ENCODE measurements around the gene SFXN3. TPM values are rescaled to one million over a fixed set of nuclear protein-coding genes. Genes with fewer than 3 reads are reported as not detected.

The SFXN3 gene
- total and polyA plus RNA-seq, 5 experiments from 2014 or later: 9.9 to 66.9 (median 11.5) TPM

DNA sequence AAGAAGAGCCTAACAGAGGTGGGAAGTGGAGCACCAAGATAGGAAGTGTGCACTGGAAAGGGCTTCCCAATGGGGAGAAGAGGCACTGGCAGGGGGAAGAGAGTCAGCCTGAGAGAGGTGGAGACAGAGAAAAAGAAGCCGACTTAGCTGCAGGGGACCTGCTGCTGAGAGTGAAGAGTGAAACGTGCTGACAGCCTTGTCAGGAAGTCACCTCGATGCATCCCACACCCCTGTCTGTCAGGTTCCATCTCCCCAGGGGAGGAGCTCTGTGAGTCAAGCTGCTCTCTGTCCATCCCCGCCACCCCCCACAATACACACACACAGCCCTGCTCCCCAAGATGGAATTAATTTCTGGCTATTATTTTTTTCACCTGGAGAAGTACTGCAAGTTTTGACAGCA is 44.7 kb downstream of the SFXN3 start:
- Mint-ChIP-seq H3K9me3 (peaks cover 0 to under 1% (median 0%) of the 10 kb centered on the region in 9 donors), H3K4me3 (no peak overlapping the region), H3K4me1 (peaks cover 0 to 19% (median 1%) of the 10 kb centered on the region in 4 donors), H3K36me3 (peaks cover 0 to 2% (median 0%) of the 10 kb centered on the region in 3 donors), H3K27me3 (peaks cover 33 to 83% (median 57%) of the 10 kb centered on the region in 5 donors), H3K27ac (peak overlapping the region in 1 of 10 donors; percentile 44)
- DNase-seq (peak in 1 of 10 donors; percentile 26), ATAC-seq (no peak)
- POLR2A ChIA-PET: no interaction called here

DNA sequence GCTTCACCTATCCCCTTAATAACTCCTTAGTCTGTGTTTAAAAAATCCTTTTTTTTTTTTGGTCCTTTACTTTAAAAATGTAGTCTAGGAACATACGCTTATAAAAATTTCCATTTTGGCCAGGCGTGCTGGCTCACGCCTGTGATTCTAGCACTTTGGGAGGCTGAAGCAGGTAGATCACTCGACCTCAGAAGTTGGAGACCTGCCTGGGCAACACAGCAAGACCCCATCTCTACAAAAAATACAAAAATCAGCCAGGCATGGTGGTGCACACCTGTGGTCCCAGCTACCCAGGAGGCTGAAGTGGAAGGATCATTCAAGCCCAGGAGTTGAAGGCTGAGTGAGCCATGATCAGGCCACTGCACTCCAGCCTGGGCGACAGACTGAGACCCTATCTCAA is 45.6 kb downstream of the SFXN3 start:
- Mint-ChIP-seq H3K4me3 (no peak overlapping the region), H3K4me1 (peaks cover 0 to 14% (median under 1%) of the 10 kb centered on the region in 4 donors), H3K36me3 (peaks cover 0 to 2% (median 0%) of the 10 kb centered on the region in 3 donors), H3K9me3 (peaks cover 0 to 2% (median 0%) of the 10 kb centered on the region in 9 donors), H3K27me3 (peaks cover 33 to 85% (median 62%) of the 10 kb centered on the region in 5 donors), H3K27ac (no peak overlapping the region)
- DNase-seq (no peak), ATAC-seq (no peak)
- POLR2A ChIA-PET: no interaction called here

DNA sequence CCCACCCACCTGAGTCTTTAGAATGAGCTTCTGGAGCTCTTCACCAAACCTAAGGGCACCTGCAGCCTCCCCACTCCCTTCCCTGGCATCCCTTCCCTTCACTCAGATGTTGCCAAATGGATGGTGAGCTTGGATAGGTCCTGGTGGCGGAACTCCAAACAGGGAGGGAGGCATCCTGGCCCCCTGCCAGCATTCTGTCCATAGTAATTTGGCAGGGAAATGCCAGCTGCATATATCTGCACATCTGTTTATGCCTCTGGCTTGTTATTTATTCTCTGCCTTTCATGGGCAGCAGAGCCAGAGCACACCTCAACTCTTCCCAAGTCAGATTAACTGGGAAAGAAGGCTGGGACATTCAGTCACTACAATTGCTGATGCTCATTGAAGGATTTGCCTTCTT is 48.8 kb downstream of the SFXN3 start:
- DNase-seq: no peak
- peak overlapping the region in 2 of 10 donors; percentile 33 to 68 for H3K27ac Mint-ChIP-seq
- no peaks in the 10 kb centered on the region for H3K36me3 Mint-ChIP-seq
- H3K9me3 Mint-ChIP-seq: peaks cover 0 to 2% (median 0%) of the 10 kb centered on the region in 9 donors
- ATAC-seq: no peak
- peaks cover 0 to 1% (median 0%) of the 10 kb centered on the region in 4 donors for H3K4me1 Mint-ChIP-seq
- peaks cover 21 to 75% (median 52%) of the 10 kb centered on the region in 5 donors for H3K27me3 Mint-ChIP-seq
- no peak overlapping the region for H3K4me3 Mint-ChIP-seq
- POLR2A ChIA-PET: no interaction called here

DNA sequence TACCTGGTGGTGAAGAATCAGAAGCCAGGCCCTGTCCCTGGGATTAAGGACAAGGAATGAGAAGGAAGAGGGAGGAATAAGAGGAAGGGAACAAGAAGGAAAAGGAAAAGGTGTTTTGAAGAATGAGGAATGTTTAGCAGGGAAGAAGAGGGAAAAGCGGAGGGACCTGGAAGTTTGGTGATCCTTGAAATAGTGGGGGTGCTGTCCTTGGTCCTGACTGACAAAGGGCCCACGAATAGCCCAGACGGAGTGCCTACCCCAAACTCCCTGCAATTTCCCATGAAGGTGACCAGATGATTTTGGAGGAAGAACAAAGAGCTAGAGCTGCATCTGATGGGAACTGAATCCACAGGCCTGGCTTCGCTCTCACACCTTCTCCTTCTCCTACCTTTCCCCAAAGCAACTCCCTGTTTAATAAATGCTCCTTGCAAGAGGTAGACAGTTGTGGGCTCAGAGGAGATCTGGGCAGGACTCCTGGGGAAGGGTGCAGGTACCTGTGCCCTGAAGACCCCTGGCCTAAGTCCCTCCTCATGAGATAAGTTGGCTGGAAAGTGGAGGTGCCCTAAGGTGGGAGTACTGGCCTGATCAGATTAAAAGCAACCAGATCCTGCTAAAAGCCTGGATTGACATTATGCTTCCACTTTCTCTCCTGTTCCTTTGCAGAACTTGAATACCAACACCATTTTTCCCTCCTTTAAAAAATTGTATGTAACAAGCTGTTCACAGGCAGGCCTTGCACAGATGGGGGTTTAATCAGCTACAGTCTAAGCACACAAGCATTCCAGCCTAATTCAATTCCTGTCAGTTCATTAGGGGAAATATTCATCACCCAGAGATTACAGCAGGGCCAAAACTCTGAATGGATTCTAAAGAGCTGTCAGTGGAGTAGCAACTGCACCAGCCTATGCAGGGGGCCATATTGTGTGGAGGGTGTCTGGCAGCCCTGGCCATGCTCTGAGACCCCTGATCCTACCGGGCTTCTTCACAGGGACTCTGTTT is 50.2 kb downstream of the SFXN3 start:
- no peak for DNase-seq
- ATAC-seq: no peak
- Mint-ChIP-seq H3K4me1 (peaks cover 0 to 1% (median 0%) of the 10 kb centered on the region in 4 donors), H3K27ac (no peak overlapping the region), H3K4me3 (no peak overlapping the region), H3K9me3 (peaks cover 0 to 2% (median 0%) of the 10 kb centered on the region in 9 donors), H3K27me3 (peaks cover 16 to 73% (median 47%) of the 10 kb centered on the region in 5 donors), H3K36me3 (no peaks in the 10 kb centered on the region)
- POLR2A ChIA-PET: no interaction called here

DNA sequence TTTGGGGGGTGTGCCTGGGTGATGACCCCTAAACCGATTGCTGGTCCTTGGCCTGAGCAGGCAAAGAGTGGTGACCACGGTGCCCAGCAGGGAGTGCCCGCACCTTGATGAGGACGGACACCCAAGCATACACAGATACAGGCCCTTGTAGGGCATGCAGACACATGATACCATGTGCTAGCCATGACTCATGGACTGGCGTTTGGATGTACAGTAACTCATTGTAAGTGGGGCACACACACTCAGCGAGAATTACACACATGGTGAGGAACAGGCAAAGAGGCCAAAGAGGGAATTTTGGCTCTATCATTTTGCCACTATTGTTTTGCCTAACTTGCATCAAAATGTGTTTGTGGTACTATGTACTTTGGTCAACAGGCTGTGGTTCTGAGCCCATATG is 54.8 kb downstream of the SFXN3 start:
- DNase-seq (no peak), ATAC-seq (no peak)
- no peak overlapping the region for H3K4me3 Mint-ChIP-seq
- peaks cover 0 to under 1% (median 0%) of the 10 kb centered on the region in 9 donors for H3K9me3 Mint-ChIP-seq
- H3K36me3 Mint-ChIP-seq: no peaks in the 10 kb centered on the region
- H3K27me3 Mint-ChIP-seq: peaks cover 22 to 80% (median 62%) of the 10 kb centered on the region in 5 donors
- no peak overlapping the region for H3K27ac Mint-ChIP-seq
- POLR2A ChIA-PET: no interaction called here
- peaks cover 0 to 4% (median 0%) of the 10 kb centered on the region in 4 donors for H3K4me1 Mint-ChIP-seq

DNA sequence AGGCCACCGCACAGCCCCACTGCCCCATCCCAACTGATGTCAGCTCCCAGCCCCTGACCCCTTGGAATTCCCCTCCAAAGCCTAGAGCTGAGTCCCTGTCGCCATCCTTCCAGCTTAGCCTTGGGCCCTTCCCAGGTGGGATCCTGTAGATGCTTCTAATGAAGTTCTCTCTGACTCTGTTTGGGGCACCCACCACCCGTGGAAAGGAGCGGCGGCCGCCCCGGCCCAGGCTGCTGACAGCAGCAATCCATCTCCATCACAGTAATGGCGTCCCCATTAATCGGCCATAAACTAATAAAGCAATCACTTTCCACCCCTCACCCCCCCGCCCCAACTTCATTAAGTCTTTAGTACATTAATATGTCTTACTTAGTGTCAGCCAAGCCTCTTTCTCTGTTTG is 56.3 kb downstream of the SFXN3 start:
- ATAC-seq (no peak), DNase-seq (no peak)
- no peak overlapping the region for H3K27ac Mint-ChIP-seq
- H3K4me3 Mint-ChIP-seq: no peak overlapping the region
- H3K4me1 Mint-ChIP-seq: peaks cover 0 to 4% (median 0%) of the 10 kb centered on the region in 4 donors
- POLR2A ChIA-PET: no interaction called here
- H3K9me3 Mint-ChIP-seq: no peaks in the 10 kb centered on the region
- H3K27me3 Mint-ChIP-seq: peaks cover 26 to 89% (median 63%) of the 10 kb centered on the region in 5 donors
- H3K36me3 Mint-ChIP-seq: no peaks in the 10 kb centered on the region

DNA sequence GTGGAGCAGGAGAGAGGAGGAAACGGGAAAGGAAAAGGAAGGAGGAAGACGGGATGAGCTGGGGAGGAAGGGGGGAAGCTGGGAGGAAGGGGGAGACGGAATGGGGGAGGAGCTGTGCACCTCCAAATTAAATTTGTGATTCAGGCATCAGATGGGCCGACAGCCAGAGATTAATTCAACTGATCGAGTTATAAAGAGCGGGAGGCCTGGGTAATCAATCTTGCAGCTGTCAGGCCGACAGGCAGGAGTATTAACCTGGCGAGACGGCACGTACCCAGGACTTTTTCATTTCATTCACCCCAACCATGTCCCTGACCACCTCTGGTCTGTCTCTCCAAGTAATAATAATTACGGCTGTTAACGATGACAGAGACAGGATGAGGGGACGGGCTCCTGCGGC is 56.9 kb downstream of the SFXN3 start:
- Mint-ChIP-seq H3K27me3 (peaks cover 26 to 89% (median 65%) of the 10 kb centered on the region in 5 donors), H3K4me1 (peaks cover 0 to 4% (median 0%) of the 10 kb centered on the region in 4 donors), H3K4me3 (no peak overlapping the region), H3K9me3 (no peaks in the 10 kb centered on the region), H3K36me3 (no peaks in the 10 kb centered on the region), H3K27ac (no peak overlapping the region)
- ATAC-seq (no peak), DNase-seq (no peak)
- POLR2A ChIA-PET: interaction anchor here (0.6 kb wide), 1 partner anchor 178 kb away, joined by 3 read pairs; no protein-coding TSS in a partner anchor

DNA sequence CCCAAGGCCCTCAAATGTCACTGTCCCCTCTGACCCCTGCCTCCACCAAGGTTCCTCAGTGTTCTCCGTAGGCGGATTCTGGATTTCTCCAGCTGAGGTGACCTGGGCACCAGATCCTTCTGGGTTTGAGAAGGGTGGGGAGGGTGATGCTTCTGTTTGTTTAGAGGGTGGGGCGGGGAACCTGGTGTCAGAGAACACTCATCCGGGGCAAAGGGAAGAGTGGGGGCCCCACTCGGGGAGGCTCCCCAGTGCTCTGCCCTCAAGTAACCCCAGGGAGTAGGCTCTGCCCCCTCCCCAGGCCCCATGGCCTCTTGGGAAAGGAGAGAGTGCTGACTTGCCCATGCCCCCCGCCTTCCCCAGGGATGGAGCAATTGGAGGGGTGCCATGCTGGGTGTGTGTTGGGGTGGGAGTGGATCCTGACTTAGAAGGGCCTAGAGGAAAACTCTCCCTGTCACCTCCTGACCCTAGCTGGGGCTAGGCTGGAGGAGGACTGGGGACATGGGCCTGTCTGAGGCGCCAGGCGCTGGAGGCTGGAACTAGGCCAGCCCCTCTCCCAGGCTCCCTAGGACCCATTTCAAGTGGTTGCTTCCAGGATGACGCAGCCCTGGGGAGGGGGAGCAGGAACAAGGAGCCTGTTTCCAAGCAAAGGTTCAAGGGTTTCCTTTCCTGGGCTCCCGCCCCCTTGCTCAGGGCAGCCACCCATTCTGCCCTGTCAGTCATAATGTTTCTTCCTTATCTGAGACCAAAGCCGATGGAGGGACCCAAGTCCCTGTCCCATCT is 58.7 kb downstream of the SFXN3 start:
- peaks cover 24 to 92% (median 63%) of the 10 kb centered on the region in 5 donors for H3K27me3 Mint-ChIP-seq
- H3K4me3 Mint-ChIP-seq: no peak overlapping the region
- DNase-seq (no peak), ATAC-seq (no peak)
- H3K4me1 Mint-ChIP-seq: peaks cover 0 to 4% (median 0%) of the 10 kb centered on the region in 4 donors
- POLR2A ChIA-PET: no interaction called here
- no peaks in the 10 kb centered on the region for H3K36me3 Mint-ChIP-seq
- no peaks in the 10 kb centered on the region for H3K9me3 Mint-ChIP-seq
- H3K27ac Mint-ChIP-seq: no peak overlapping the region

DNA sequence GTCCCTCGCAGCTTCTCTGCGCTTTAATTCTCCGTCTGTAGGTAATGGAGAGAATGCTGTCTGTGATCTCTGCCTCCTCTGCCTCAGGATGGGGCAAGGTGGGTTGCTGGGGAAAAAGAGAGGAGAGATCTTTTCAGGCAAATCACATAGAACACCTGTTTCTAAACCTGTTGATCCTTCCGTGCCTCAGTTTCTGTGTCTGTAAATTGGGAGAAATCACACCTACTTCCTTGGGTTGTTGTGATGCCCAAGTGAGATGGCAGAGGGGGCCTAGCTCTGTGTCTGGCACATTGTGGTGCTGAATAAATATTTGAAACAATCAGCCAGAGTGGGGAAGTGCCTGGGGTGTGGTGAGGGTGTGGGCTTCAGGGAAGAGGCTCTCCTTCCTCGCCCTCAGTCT is 59.6 kb downstream of the SFXN3 start:
- H3K9me3 Mint-ChIP-seq: no peaks in the 10 kb centered on the region
- H3K27ac Mint-ChIP-seq: no peak overlapping the region
- H3K36me3 Mint-ChIP-seq: no peaks in the 10 kb centered on the region
- H3K27me3 Mint-ChIP-seq: peaks cover 30 to 92% (median 66%) of the 10 kb centered on the region in 5 donors
- peaks cover under 1 to 4% (median 2%) of the 10 kb centered on the region in 4 donors for H3K4me1 Mint-ChIP-seq
- ATAC-seq (no peak), DNase-seq (no peak)
- no peak overlapping the region for H3K4me3 Mint-ChIP-seq
- POLR2A ChIA-PET: no interaction called here

Other genes starting within 250 kb of the SFXN3 start
- gene SLF2, start 118.3 kb upstream of the SFXN3 start, total RNA-seq: 10 to 100 TPM; 45.8 to 46.1 TPM
- gene SLF2, start 118.3 kb upstream of the SFXN3 start, polyA plus RNA-seq: 10 to 100 TPM in 2 of 3 donors, 1 to 10 TPM in 1; 9.7 to 11.2 (median 11.0) TPM
- gene SEMA4G, start 61.7 kb upstream of the SFXN3 start, total RNA-seq: 1 to 10 TPM; 1.6 to 2.0 TPM
- under 1 TPM in 1 of 3 donors, not detected in 2; 0.14 TPM for gene SEMA4G, start 61.7 kb upstream of the SFXN3 start, polyA plus RNA-seq
- 10 to 100 TPM; 64.9 to 66.6 TPM for gene MRPL43, start 43.7 kb upstream of the SFXN3 start, total RNA-seq
- 100 to 1,000 TPM; 117 to 136 (median 123) TPM for gene MRPL43, start 43.7 kb upstream of the SFXN3 start, polyA plus RNA-seq
- 10 to 100 TPM; 17.0 to 18.2 TPM for gene TWNK, start 43.7 kb upstream of the SFXN3 start, total RNA-seq
- gene TWNK, start 43.7 kb upstream of the SFXN3 start, polyA plus RNA-seq: 10 to 100 TPM in 1 of 3 donors, 1 to 10 TPM in 2; 5.3 to 18.2 (median 9.7) TPM
- gene LZTS2, start 31.4 kb upstream of the SFXN3 start, total RNA-seq: 10 to 100 TPM; 33.5 to 34.3 TPM
- gene LZTS2, start 31.4 kb upstream of the SFXN3 start, polyA plus RNA-seq: 10 to 100 TPM; 10.8 to 19.5 (median 13.1) TPM
- gene PDZD7, start 105 bp upstream of the SFXN3 start, total RNA-seq: 1 to 10 TPM; 1.3 to 1.4 TPM
- gene PDZD7, start 105 bp upstream of the SFXN3 start, polyA plus RNA-seq: 1 to 10 TPM in 1 of 3 donors, under 1 TPM in 2; 0.39 to 1.1 (median 0.89) TPM
- not detected for gene KAZALD1, start 30.8 kb downstream of the SFXN3 start, total RNA-seq
- gene KAZALD1, start 30.8 kb downstream of the SFXN3 start, polyA plus RNA-seq: not detected
- gene TLX1, start 100.1 kb downstream of the SFXN3 start, total RNA-seq: not detected
- not detected for gene TLX1, start 100.1 kb downstream of the SFXN3 start, polyA plus RNA-seq
- not detected for gene LBX1, start 198.2 kb downstream of the SFXN3 start, total RNA-seq
- gene LBX1, start 198.2 kb downstream of the SFXN3 start, polyA plus RNA-seq: not detected

Measured in naive thymus-derived CD8-positive, alpha-beta T cell (primary cell).